Esophagus squamous epithelium (tissue), 5 donors: ENCODE results near the gene SLC35F6. TPM values are rescaled to one million over a fixed set of nuclear protein-coding genes. Genes with fewer than 3 reads are reported as not detected.
"Not testable (repeated sequence)": the region's sequence is repeated elsewhere in the genome, so short reads cannot be mapped to it uniquely, and the experiment has no call there.

Source experiments
- DNase-seq: peaks from one replicate; lab custom pipeline; 2025; lab: John Stamatoyannopoulos, UW
- H3K27ac ChIP-seq, 4 donors: fragments of 200-600 bp; sonication (generic); one replicate each; pipeline ENCODE4 v1.5.1; 2016 to 2019; ENCODE audit warnings: mild to moderate bottlenecking in 1 of 4
- H3K27me3 ChIP-seq, 4 donors: fragments of 200-600 bp; sonication (generic); 1 replicate in 3 of 4; 2 replicates in 1 of 4; pipeline versions ENCODE4 v1.5.1 to v1.6.0; 2017 to 2021; ENCODE audit warnings: antibody characterized with exemption in 1 of 4
- H3K36me3 ChIP-seq, 3 donors: fragments of 200-600 bp; sonication (generic); one replicate each; pipeline ENCODE4 v1.5.1; 2016 to 2019
- H3K4me1 ChIP-seq, 3 donors: fragments of 200-600 bp; sonication (generic); one replicate each; pipeline ENCODE4 v1.5.1; 2017 to 2019
- H3K4me3 ChIP-seq, 4 donors: fragments of 200-600 bp; sonication (generic); 1 replicate in 3 of 4; 2 replicates in 1 of 4; pipeline ENCODE4 v1.5.1; 2016 to 2019; ENCODE audit warnings: mild to moderate bottlenecking in 2 of 4, moderate library complexity in 1 of 4
- H3K9me3 ChIP-seq, 3 donors: fragments of 200-600 bp; sonication (generic); one replicate each; pipeline ENCODE4 v1.5.1; 2016 to 2019
- POLR2A ChIP-seq, 4 donors: fragments of 450-650 bp; IDR thresholded peaks; one replicate each; pipeline ENCODE4 v1.6.1; 2017; ENCODE audit warnings: antibody characterized with exemption in 4 of 4, mild to moderate bottlenecking in 4 of 4, moderate library complexity in 3 of 4
- WGBS, 2 donors: methylation state at CpG; one replicate each; pipeline ENCODE4 v1.1.5; 2018; 5-methylcytosine and 5-hydroxymethylcytosine counted together
- intact Hi-C: fragments of 100-400 bp; cut with DNase I; formaldehyde crosslinking; loops from one replicate; pipeline ENCODE4 v1.15.0; 2022
- total RNA-seq, 4 donors: library from RNA; depleted of rRNA; stranded (reverse); fragments of >200 nt; gene quantifications; one replicate each; pipeline ENCODE4 v1.1.0, GENCODE V29; 2016
- TF ChIP-seq, protein P1 (sequence below), 6 experiments: fragments of 450-650 bp in 4 of 6; fragments of 200-600 bp in 2 of 6; sonication (generic) in 2 of 6; IDR thresholded peaks; one replicate each; pipeline ENCODE4 v1.5.1; 2016 to 2019; ENCODE audit warnings: antibody characterized with exemption in 6 of 6, mild to moderate bottlenecking in 4 of 6, moderate library complexity in 4 of 6
- donor health status: DM: yes; HTN: yes; CAD: no.

SLC35F6 gene
- total RNA-seq, 4 donors from 2014 or later: 39.6 to 61.4 (median 48.0) TPM

DNA sequence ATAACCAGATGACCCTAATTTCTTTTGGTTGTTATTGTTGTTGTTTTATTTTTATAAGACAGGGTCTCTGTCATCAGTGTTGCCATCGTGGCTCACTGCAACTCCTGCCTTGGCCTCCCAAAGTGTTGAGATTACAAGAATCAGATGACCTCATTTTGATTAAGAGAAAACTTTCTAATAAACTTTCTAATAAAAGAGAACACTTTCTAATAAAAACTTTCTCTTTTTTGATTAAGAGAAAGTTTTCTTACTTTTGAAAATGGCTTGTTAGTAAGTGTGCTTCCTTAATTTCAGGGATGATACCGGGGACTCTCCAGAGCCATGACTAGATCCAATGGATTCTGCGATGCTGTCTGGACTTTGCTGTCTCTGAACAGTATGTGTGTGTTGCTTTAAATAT is 29.4 kb downstream of the SLC35F6 start:
- TF ChIP-seq, protein P1, sequence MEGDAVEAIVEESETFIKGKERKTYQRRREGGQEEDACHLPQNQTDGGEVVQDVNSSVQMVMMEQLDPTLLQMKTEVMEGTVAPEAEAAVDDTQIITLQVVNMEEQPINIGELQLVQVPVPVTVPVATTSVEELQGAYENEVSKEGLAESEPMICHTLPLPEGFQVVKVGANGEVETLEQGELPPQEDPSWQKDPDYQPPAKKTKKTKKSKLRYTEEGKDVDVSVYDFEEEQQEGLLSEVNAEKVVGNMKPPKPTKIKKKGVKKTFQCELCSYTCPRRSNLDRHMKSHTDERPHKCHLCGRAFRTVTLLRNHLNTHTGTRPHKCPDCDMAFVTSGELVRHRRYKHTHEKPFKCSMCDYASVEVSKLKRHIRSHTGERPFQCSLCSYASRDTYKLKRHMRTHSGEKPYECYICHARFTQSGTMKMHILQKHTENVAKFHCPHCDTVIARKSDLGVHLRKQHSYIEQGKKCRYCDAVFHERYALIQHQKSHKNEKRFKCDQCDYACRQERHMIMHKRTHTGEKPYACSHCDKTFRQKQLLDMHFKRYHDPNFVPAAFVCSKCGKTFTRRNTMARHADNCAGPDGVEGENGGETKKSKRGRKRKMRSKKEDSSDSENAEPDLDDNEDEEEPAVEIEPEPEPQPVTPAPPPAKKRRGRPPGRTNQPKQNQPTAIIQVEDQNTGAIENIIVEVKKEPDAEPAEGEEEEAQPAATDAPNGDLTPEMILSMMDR (IDR thresholded peaks at IDR 0.05): no peak
- TF ChIP-seq POLR2A (IDR thresholded peaks at IDR 0.05): no peak
- no peak overlapping the region for H3K4me3 ChIP-seq
- H3K36me3 ChIP-seq: peaks cover 0 to 25% (median 0%) of the 10 kb centered on the region in 3 donors
- no peak for DNase-seq
- WGBS, 2 donors: 97 to 98% methylated on average over 3 of the region's 3 CpGs
- intact Hi-C loops: no loop called here
- peaks cover 0 to 8% (median 0%) of the 10 kb centered on the region in 4 donors for H3K27me3 ChIP-seq
- no peak overlapping the region for H3K27ac ChIP-seq
- no peaks in the 10 kb centered on the region for H3K9me3 ChIP-seq
- H3K4me1 ChIP-seq: no peaks in the 10 kb centered on the region

DNA sequence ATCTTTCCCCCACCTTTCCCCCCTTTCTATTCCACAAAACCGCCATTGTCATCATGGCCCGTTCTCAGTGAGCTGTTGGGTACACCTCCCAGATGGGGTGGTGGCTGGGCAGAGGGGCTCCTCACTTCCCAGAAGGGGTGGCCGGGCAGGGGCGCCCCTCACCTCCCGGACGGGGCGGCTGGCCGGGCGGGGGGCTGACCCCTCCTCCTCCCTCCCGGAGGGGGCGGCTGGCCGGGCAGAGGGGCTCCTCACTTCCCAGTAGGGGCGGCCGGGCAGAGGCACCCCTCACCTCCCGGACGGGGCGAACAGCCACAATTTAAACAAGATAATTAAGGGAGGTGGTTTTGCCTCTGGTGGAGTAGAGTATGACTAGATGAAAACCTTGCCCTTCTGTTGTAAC is 31.1 kb downstream of the SLC35F6 start:
- H3K27ac ChIP-seq, H3K4me3 ChIP-seq, DNase-seq, H3K27me3 ChIP-seq, H3K9me3 ChIP-seq, intact Hi-C loops, H3K4me1 ChIP-seq: not testable (repeated sequence)
- no CpG with 5 or more reads among the region's 17 CpGs for WGBS, 2 donors
- H3K36me3 ChIP-seq: peaks cover 0 to 25% (median 0%) of the 10 kb centered on the region in 3 donors

DNA sequence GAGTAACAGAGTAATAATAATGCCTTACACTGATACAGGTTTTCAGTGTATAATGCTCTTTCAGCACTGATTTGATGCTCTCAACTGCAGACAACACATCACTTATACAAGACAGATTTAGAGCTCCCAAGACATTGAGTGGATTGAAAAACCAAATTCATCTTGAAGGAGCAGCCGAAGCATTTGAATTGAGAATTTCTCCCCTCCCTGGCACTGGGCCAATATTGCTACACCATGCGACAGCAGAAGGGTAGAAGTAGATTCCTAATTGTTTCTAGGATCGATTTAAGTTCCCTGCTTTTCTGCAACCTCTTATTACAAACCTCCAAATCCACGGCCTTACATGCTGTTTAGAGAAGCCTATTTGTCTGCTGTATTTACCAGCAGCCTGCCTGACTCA is 37.2 kb downstream of the SLC35F6 start:
- intact Hi-C loops: no loop called here
- Histone ChIP-seq H3K27me3 (no peaks in the 10 kb centered on the region), H3K36me3 (no peaks in the 10 kb centered on the region), H3K4me3 (no peak overlapping the region), H3K9me3 (no peaks in the 10 kb centered on the region), H3K4me1 (no peaks in the 10 kb centered on the region), H3K27ac (no peak overlapping the region)
- no peak for TF ChIP-seq POLR2A (IDR thresholded peaks at IDR 0.05)
- TF ChIP-seq, protein P1 (IDR thresholded peaks at IDR 0.05): no peak
- 67 to 92% methylated on average over 4 of the region's 4 CpGs for WGBS, 2 donors
- no peak for DNase-seq

DNA sequence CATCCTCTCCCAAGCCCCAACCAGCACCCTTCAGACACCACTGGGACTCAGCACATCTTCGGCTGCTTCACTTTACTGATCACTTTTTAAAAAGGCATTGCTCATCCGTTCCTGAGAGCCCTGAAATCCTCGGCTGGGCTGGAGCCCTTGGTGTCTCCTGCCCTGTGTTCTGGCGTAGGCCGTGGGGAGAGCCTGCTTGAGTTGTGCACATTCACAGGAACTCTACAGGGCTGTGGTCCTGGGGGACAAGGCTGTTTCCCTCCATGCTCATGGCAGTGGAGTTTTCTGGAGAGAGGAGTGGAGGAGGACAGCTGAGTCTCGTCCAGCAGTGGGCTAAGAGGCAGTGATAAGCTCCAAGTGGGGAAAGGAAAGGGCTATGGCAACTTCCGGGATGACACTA is 37.7 kb downstream of the SLC35F6 start:
- no peak for DNase-seq
- Histone ChIP-seq H3K27me3 (no peaks in the 10 kb centered on the region), H3K36me3 (no peaks in the 10 kb centered on the region), H3K4me3 (no peak overlapping the region), H3K9me3 (no peaks in the 10 kb centered on the region), H3K4me1 (no peaks in the 10 kb centered on the region), H3K27ac (no peak overlapping the region)
- 87 to 95% methylated on average over 4 of the region's 7 CpGs for WGBS, 2 donors
- intact Hi-C loops: no loop called here
- TF ChIP-seq, protein P1 (IDR thresholded peaks at IDR 0.05): no peak
- TF ChIP-seq POLR2A (IDR thresholded peaks at IDR 0.05): no peak

DNA sequence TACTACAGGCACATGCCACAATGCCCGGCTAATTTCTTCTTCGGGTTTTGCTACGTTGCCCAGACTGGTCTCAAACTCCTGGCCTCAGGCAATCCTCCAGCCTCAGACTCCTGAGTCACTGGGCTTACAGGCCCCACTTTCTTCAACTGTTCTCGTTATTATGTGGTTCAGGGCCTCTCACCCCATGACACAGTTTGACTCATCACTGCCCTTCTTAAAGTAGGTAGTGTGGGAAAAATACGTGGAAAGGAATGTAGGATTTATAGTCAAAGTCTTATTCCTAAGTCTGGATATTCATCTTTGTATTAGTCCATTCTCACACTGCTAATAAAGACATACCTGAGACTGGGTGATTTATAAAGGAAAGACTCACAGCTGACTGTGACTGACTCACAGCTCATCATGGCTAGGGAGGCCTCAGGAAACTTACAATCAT is 41.2 kb downstream of the SLC35F6 start:
- DNase-seq: no peak
- H3K27ac ChIP-seq: no peak overlapping the region
- H3K4me1 ChIP-seq: peaks cover 0 to 5% (median 0%) of the 10 kb centered on the region in 3 donors
- intact Hi-C loops: no loop called here
- H3K36me3 ChIP-seq: no peaks in the 10 kb centered on the region
- no peaks in the 10 kb centered on the region for H3K9me3 ChIP-seq
- WGBS, 2 donors: 28 to 65% methylated on average over 5 of the region's 5 CpGs
- peaks cover 0 to 3% (median 0%) of the 10 kb centered on the region in 4 donors for H3K27me3 ChIP-seq
- TF ChIP-seq, protein P1 (IDR thresholded peaks at IDR 0.05): no peak
- TF ChIP-seq POLR2A (IDR thresholded peaks at IDR 0.05): no peak
- no peak overlapping the region for H3K4me3 ChIP-seq
